Measurements from ENCODE around the gene DLG5.

GRCh38 chr10:77909021-77909748 is 17.4 kb downstream of the DLG5 start:
- TF ChIP-seq CTCF (IDR thresholded peaks at IDR 0.05 in 2 of 3, conservative IDR thresholded peaks at IDR 0.05 in 1 of 3; ENCODE audit: control insufficient read depth in 2 of 3, extremely low read depth in 1 of 3, insufficient read depth in 1 of 3, low read depth in 3 of 3, low read length in 3 of 3): no peak
- TF ChIP-seq ZBED1 (IDR thresholded peaks at IDR 0.05; ENCODE audit: borderline replicate concordance): no peak
- TF ChIP-seq TAF1 (IDR thresholded peaks at IDR 0.05; ENCODE audit: borderline replicate concordance, low read depth, low read length): no peak
- no peak for TF ChIP-seq MAX (IDR thresholded peaks at IDR 0.05; ENCODE audit: low read depth, low read length)
- no peak for TF ChIP-seq HDAC6 (IDR thresholded peaks at IDR 0.05; ENCODE audit: unreplicated experiment)
- TF ChIP-seq POLR2A (IDR thresholded peaks at IDR 0.05; ENCODE audit: low read depth, low read length): no peak
- no peak for TF ChIP-seq IKZF2 (IDR thresholded peaks at IDR 0.05)
- no peak for TF ChIP-seq E2F4 (IDR thresholded peaks at IDR 0.05; ENCODE audit: low read depth, low read length)
- TF ChIP-seq RCOR1 (conservative IDR thresholded peaks at IDR 0.05; ENCODE audit: low read depth, low read length): no peak
- TF ChIP-seq NFIC (IDR thresholded peaks at IDR 0.05; ENCODE audit: low read depth, low read length): no peak
